Mammary epithelial cell (primary cell): ENCODE measurements around the gene ELAC2.

Experiments
- EZH2 ChIP-seq: IDR thresholded peaks from 2 replicates; pipeline ENCODE4 v1.6.1; 2012; ENCODE audit warnings: low read length, inconsistent platforms, borderline replicate concordance
- TF ChIP-seq, protein P1 (sequence below), 2 donors: IDR thresholded peaks in 1 of 2; conservative IDR thresholded peaks in 1 of 2; 2 replicates each; pipeline ENCODE4 v1.5.1; 2011 to 2012; ENCODE audit warnings: inconsistent platforms in 2 of 2, low read length in 2 of 2, mild to moderate bottlenecking in 2 of 2, control low read depth in 1 of 2, low read depth in 1 of 2; ENCODE audit not compliant: insufficient read depth in 1 of 2; ENCODE audit errors: extremely low read depth in 1 of 2

DNA sequence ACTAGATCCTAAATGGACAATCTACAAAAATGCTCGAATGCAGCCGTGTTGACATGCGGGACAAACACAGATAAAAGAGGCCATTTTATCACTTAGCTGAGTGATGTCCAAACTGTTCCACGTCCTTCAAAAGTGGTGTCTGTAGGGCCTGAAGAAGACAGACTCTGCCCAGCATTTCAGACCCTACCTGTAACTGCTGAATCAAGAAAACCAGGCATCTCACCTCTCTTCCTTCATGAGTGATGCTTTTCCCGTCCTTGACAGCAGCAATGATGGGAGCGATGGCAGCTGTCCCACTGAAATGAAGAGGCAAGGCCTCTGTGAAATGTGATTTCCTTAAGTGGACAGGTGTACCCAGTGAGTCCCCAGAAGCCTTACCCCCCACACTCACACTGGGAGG, 12.3 kb downstream of the ELAC2 start:
- no peak for TF ChIP-seq EZH2
- TF ChIP-seq, protein P1, sequence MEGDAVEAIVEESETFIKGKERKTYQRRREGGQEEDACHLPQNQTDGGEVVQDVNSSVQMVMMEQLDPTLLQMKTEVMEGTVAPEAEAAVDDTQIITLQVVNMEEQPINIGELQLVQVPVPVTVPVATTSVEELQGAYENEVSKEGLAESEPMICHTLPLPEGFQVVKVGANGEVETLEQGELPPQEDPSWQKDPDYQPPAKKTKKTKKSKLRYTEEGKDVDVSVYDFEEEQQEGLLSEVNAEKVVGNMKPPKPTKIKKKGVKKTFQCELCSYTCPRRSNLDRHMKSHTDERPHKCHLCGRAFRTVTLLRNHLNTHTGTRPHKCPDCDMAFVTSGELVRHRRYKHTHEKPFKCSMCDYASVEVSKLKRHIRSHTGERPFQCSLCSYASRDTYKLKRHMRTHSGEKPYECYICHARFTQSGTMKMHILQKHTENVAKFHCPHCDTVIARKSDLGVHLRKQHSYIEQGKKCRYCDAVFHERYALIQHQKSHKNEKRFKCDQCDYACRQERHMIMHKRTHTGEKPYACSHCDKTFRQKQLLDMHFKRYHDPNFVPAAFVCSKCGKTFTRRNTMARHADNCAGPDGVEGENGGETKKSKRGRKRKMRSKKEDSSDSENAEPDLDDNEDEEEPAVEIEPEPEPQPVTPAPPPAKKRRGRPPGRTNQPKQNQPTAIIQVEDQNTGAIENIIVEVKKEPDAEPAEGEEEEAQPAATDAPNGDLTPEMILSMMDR (conservative IDR thresholded peaks at IDR 0.05 in 1 of 2, IDR thresholded peaks at IDR 0.05 in 1 of 2; ENCODE audit: extremely low read depth in 1 of 2, insufficient read depth in 1 of 2, low read depth in 1 of 2, low read length in 2 of 2) = no peak
